ENCODE data around the gene SLC12A4.
"Not testable (repeated sequence)": the region's sequence is repeated elsewhere in the genome, so short reads cannot be mapped to it uniquely, and the experiment has no call there.

SLC12A4 gene

GRCh38 chr16:67915831-67916723 lies 52.4 kb downstream of the SLC12A4 start:
- no peak overlapping the region for H3K4me2 ChIP-seq (ENCODE audit: low read depth, low read length, poor library complexity, severe bottlenecking)
- no peak overlapping the region for H3K9ac ChIP-seq (ENCODE audit: low read length)
- H3K79me2 ChIP-seq (ENCODE audit: insufficient read depth, low read length): no peaks in the 10 kb centered on the region
- H3K9me2 ChIP-seq (replicated peaks; ENCODE audit: insufficient read depth, low read length): no peaks in the 10 kb centered on the region
- no peaks in the 10 kb centered on the region for H4K20me1 ChIP-seq (ENCODE audit: low read depth, low read length)
- H3K4me3 ChIP-seq (ENCODE audit: insufficient read depth, low read length, poor library complexity, severe bottlenecking): no peak overlapping the region
- no peak overlapping the region for H3K27ac ChIP-seq (ENCODE audit: low read depth, low read length)
- no peaks in the 10 kb centered on the region for H3K36me3 ChIP-seq (ENCODE audit: low read length)
- H3F3A ChIP-seq (ENCODE audit: insufficient read depth): no peaks in the 10 kb centered on the region
- no peaks in the 10 kb centered on the region for H3K9me3 ChIP-seq (ENCODE audit: insufficient read depth, low read length)
- TF ChIP-seq, protein P1, sequence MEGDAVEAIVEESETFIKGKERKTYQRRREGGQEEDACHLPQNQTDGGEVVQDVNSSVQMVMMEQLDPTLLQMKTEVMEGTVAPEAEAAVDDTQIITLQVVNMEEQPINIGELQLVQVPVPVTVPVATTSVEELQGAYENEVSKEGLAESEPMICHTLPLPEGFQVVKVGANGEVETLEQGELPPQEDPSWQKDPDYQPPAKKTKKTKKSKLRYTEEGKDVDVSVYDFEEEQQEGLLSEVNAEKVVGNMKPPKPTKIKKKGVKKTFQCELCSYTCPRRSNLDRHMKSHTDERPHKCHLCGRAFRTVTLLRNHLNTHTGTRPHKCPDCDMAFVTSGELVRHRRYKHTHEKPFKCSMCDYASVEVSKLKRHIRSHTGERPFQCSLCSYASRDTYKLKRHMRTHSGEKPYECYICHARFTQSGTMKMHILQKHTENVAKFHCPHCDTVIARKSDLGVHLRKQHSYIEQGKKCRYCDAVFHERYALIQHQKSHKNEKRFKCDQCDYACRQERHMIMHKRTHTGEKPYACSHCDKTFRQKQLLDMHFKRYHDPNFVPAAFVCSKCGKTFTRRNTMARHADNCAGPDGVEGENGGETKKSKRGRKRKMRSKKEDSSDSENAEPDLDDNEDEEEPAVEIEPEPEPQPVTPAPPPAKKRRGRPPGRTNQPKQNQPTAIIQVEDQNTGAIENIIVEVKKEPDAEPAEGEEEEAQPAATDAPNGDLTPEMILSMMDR (IDR thresholded peaks at IDR 0.05; ENCODE audit: insufficient read depth, low read length, poor library complexity, severe bottlenecking): no peak
- no peak for TF ChIP-seq EZH2phosphoT487 (conservative IDR thresholded peaks at IDR 0.05; ENCODE audit: low read length)
- H2AFZ ChIP-seq (ENCODE audit: low read depth, low read length, severe bottlenecking): no peak overlapping the region
- H3K27me3 ChIP-seq (ENCODE audit: low read length): no peaks in the 10 kb centered on the region

DNA sequence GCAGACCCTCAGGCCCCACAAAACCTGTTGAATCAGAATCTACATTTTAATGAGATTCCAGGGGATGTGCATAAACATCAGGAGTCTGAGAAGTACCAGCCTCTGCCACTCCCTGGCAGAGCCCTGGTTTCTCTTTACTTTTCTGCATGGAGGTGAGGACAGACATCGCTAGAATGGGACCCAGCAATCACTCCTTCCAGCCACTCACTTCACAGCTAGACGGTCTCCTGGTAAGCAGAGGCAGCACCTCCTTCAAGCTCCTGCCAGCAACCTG lies 53.0 kb downstream of the SLC12A4 start:
- not testable (repeated sequence) for H3K27ac ChIP-seq (ENCODE audit: low read depth, low read length); H4K20me1 ChIP-seq (ENCODE audit: low read depth, low read length); H3K9me2 ChIP-seq (replicated peaks; ENCODE audit: insufficient read depth, low read length); H3F3A ChIP-seq (ENCODE audit: insufficient read depth); H2AFZ ChIP-seq (ENCODE audit: low read depth, low read length, severe bottlenecking); H3K27me3 ChIP-seq (ENCODE audit: low read length); H3K79me2 ChIP-seq (ENCODE audit: insufficient read depth, low read length); H3K36me3 ChIP-seq (ENCODE audit: low read length); H3K9ac ChIP-seq (ENCODE audit: low read length); H3K4me3 ChIP-seq (ENCODE audit: insufficient read depth, low read length, poor library complexity, severe bottlenecking); H3K9me3 ChIP-seq (ENCODE audit: insufficient read depth, low read length); H3K4me2 ChIP-seq (ENCODE audit: low read depth, low read length, poor library complexity, severe bottlenecking)

DNA sequence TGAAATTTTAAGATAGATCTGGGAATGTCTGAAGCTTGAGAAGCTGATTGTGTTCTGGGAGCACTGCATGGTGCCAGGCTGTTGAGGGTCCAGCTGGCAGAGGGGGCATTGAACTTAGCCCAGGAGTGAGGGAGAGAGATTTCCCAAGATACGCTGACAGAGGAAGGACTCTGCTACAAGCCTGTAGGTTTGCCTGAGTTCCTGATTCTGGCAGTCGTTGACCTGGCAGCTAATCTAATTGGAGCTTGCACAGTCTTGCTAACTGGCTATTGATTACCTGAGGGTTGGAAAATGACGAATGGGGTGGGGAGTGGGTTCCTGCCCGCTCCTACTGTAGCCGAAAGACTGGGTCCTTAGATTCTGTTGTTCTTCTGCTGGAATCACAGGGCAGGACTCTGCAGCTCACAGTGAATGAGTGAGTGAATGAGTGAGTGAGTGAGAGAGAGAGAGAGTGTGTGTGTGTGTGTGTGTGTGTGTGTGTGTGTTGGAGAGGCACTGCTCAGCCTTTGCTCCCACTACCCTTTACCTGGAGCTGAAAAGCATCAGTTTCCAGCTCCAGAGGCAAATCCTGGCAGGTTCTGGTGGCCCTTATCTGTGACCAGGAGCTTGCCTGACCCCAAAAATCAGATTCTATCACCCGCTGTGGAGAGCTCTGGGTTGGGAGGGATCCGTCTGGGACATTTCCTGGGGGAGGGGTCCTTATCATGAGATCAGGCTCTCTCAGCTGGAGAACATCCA lies 53.5 kb downstream of the SLC12A4 start:
- no peaks in the 10 kb centered on the region for H3K9me2 ChIP-seq (replicated peaks; ENCODE audit: insufficient read depth, low read length)
- H2AFZ ChIP-seq (ENCODE audit: low read depth, low read length, severe bottlenecking): no peak overlapping the region
- H3K4me3 ChIP-seq (ENCODE audit: insufficient read depth, low read length, poor library complexity, severe bottlenecking): no peak overlapping the region
- H3F3A ChIP-seq (ENCODE audit: insufficient read depth): no peaks in the 10 kb centered on the region
- TF ChIP-seq, protein P1 (IDR thresholded peaks at IDR 0.05; ENCODE audit: insufficient read depth, low read length, poor library complexity, severe bottlenecking): no peak
- no peak for TF ChIP-seq EZH2phosphoT487 (conservative IDR thresholded peaks at IDR 0.05; ENCODE audit: low read length)
- H3K9me3 ChIP-seq (ENCODE audit: insufficient read depth, low read length): no peaks in the 10 kb centered on the region
- H3K4me2 ChIP-seq (ENCODE audit: low read depth, low read length, poor library complexity, severe bottlenecking): no peak overlapping the region
- H3K36me3 ChIP-seq (ENCODE audit: low read length): no peaks in the 10 kb centered on the region
- no peaks in the 10 kb centered on the region for H4K20me1 ChIP-seq (ENCODE audit: low read depth, low read length)
- no peak overlapping the region for H3K27ac ChIP-seq (ENCODE audit: low read depth, low read length)
- H3K79me2 ChIP-seq (ENCODE audit: insufficient read depth, low read length): no peaks in the 10 kb centered on the region
- H3K9ac ChIP-seq (ENCODE audit: low read length): no peak overlapping the region
- H3K27me3 ChIP-seq (ENCODE audit: low read length): no peaks in the 10 kb centered on the region

DNA sequence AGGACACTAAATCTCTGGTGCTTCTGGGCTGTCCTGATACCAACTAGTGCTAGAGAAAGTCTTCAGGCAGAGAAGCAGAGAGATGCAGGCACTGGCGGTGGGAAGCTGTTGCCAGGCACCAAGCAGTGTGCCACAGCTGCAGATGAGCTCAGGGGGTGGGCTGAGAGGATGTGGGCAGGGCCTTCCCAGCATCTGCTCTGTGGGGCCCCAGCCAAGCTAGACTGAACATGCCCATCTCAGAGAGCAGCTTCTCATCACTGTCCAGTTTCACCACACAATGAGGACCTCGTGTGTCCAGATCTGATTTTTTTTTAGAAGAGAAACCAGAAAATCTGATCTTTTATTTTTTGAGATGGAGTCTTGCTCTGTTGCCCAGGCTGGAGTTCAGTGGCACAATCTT lies 58.3 kb downstream of the SLC12A4 start:
- Histone ChIP-seq H3K9me2 (replicated peaks; ENCODE audit: insufficient read depth, low read length) (no peaks in the 10 kb centered on the region), H3K4me3 (ENCODE audit: insufficient read depth, low read length, poor library complexity, severe bottlenecking) (no peak overlapping the region), H3K27me3 (ENCODE audit: low read length) (no peaks in the 10 kb centered on the region), H3K9ac (ENCODE audit: low read length) (no peak overlapping the region), H3F3A (ENCODE audit: insufficient read depth) (no peaks in the 10 kb centered on the region), H3K36me3 (ENCODE audit: low read length) (no peaks in the 10 kb centered on the region), H4K20me1 (ENCODE audit: low read depth, low read length) (no peaks in the 10 kb centered on the region), H2AFZ (ENCODE audit: low read depth, low read length, severe bottlenecking) (no peak overlapping the region), H3K79me2 (ENCODE audit: insufficient read depth, low read length) (no peaks in the 10 kb centered on the region), H3K27ac (ENCODE audit: low read depth, low read length) (no peak overlapping the region), H3K4me2 (ENCODE audit: low read depth, low read length, poor library complexity, severe bottlenecking) (no peak overlapping the region), H3K9me3 (ENCODE audit: insufficient read depth, low read length) (no peaks in the 10 kb centered on the region)
- TF ChIP-seq, protein P1 (IDR thresholded peaks at IDR 0.05; ENCODE audit: insufficient read depth, low read length, poor library complexity, severe bottlenecking): no peak
- no peak for TF ChIP-seq EZH2phosphoT487 (conservative IDR thresholded peaks at IDR 0.05; ENCODE audit: low read length)

Data from SU-DHL-6 (cell line).